A549 treated with Hydrocortisone at 1 μM for 4 hours (cell line): Measurements from ENCODE around the gene MATN1. TPM values are rescaled to one million over a fixed set of nuclear protein-coding genes. Genes with fewer than 3 reads are reported as not detected.

Experiments used
- total RNA-seq: library from RNA; stranded (reverse); fragments of 200-300 nt; extraction: Qiagen RNA extraction; gene quantifications from 5 replicates; pipeline ENCODE4 v1.2.3, GENCODE V29; 2022

Gene MATN1
- total RNA-seq, result 0.03 to 0.12 TPM (median 0.10 TPM) in 3 of 5 replicates, not detected in the others

GRCh38 chr1:30723331-30723755 is at the start of gene MATN1:
Gene MATN1, minus strand, starts transcription at chr1:30723585. Its CDS starts 34 bp downstream, at chr1:30723551.

GRCh38 chr1:30757352-30758120 is 34.2 kb upstream of the MATN1 start, which contains the start of gene LAPTM5:
Gene LAPTM5, minus strand, starts transcription at chr1:30757774. Its CDS starts 29 bp downstream, at chr1:30757745.

Other genes with a start within 250 kb of the MATN1 start
- 0.12 to 0.30 TPM (median 0.28 TPM) in 5 replicates for gene LAPTM5, start 34.2 kb upstream of the MATN1 start, total RNA-seq
- gene SDC3, start 185.2 kb upstream of the MATN1 start, total RNA-seq, result 8.0 to 12.2 TPM (median 9.9 TPM) in 5 replicates